Mesodermal cell (in vitro differentiated cells): Measurements from ENCODE around the gene OR52E4.

ENCODE experiments used
- H3K27ac ChIP-seq: 2 replicates; pipeline ENCODE4 v1.7.0; 2013; ENCODE audit warnings: mild to moderate bottlenecking, low read depth, low read length, moderate library complexity; ENCODE audit not compliant: severe bottlenecking
- H3K36me3 ChIP-seq: 2 replicates; pipeline ENCODE4 v1.7.1; 2013; ENCODE audit warnings: mild to moderate bottlenecking, low read length, moderate library complexity; ENCODE audit not compliant: control insufficient read depth, insufficient read depth
- H3K4me1 ChIP-seq: one replicate; pipeline ENCODE4 v1.7.1; 2013; ENCODE audit warnings: mild to moderate bottlenecking, low read length; ENCODE audit not compliant: insufficient read depth, control insufficient read depth, poor library complexity, severe bottlenecking
- H3K4me3 ChIP-seq: 2 replicates; pipeline ENCODE4 v1.7.0; 2013; ENCODE audit warnings: low read length, control low read depth, mild to moderate bottlenecking; ENCODE audit not compliant: insufficient read depth, poor library complexity, severe bottlenecking; ENCODE audit errors: extremely low read depth
- H3K9me3 ChIP-seq: 2 replicates; pipeline ENCODE4 v1.7.1; 2013; ENCODE audit warnings: mild to moderate bottlenecking, low read length, moderate library complexity; ENCODE audit not compliant: control insufficient read depth
- WGBS, 2 experiments: methylation state at CpG; one replicate each; pipeline ENCODE4 v1.1.5; 2013; ENCODE audit warnings: missing lambda C conversion rate in 2 of 2; ENCODE audit not compliant: insufficient coverage in 2 of 2; 5-methylcytosine and 5-hydroxymethylcytosine counted together

OR52E4 gene

GRCh38 chr11:5928811-5929210 lies 48.4 kb downstream of the OR52E4 start:
- Histone ChIP-seq H3K36me3 (no peaks in the 10 kb centered on the region), H3K27ac (no peak overlapping the region), H3K9me3 (peaks cover 8% of the 10 kb centered on the region), H3K4me3 (no peak overlapping the region), H3K4me1 (no peaks in the 10 kb centered on the region)
- 85% methylated on average over 14 to 15 of the region's 15 CpGs for WGBS, 2 experiments

- 83 to 91% methylated on average over 27 to 30 of the region's 31 CpGs for WGBS, 2 experiments
- H3K4me3 ChIP-seq: no peak overlapping the region
- H3K4me1 ChIP-seq: no peaks in the 10 kb centered on the region
- H3K9me3 ChIP-seq: peaks cover 8% of the 10 kb centered on the region
- no peaks in the 10 kb centered on the region for H3K36me3 ChIP-seq
- H3K27ac ChIP-seq: no peak overlapping the region
Observed at GRCh38 chr11:5929571-5930368, 49.3 kb downstream of the OR52E4 start.

GRCh38 chr11:5930614-5931013 lies 50.2 kb downstream of the OR52E4 start:
- no peak overlapping the region for H3K4me3 ChIP-seq
- H3K4me1 ChIP-seq: no peaks in the 10 kb centered on the region
- no peak overlapping the region for H3K27ac ChIP-seq
- peaks cover 8% of the 10 kb centered on the region for H3K9me3 ChIP-seq
- WGBS, 2 experiments: 87 to 95% methylated on average over 9 to 17 of the region's 19 CpGs
- H3K36me3 ChIP-seq: no peaks in the 10 kb centered on the region

- Histone ChIP-seq H3K4me1 (no peaks in the 10 kb centered on the region), H3K36me3 (no peaks in the 10 kb centered on the region), H3K27ac (no peak overlapping the region), H3K4me3 (no peak overlapping the region), H3K9me3 (peaks cover 8% of the 10 kb centered on the region)
- WGBS, 2 experiments: 90 to 95% methylated on average over 2 to 8 of the region's 8 CpGs
Observed at GRCh38 chr11:5931061-5931460, 50.6 kb downstream of the OR52E4 start.

GRCh38 chr11:5932671-5933070 lies 52.2 kb downstream of the OR52E4 start:
- 89 to 96% methylated on average over 7 to 9 of the region's 11 CpGs for WGBS, 2 experiments
- Histone ChIP-seq H3K4me3 (no peak overlapping the region), H3K4me1 (no peaks in the 10 kb centered on the region), H3K36me3 (no peaks in the 10 kb centered on the region), H3K9me3 (peaks cover 8% of the 10 kb centered on the region), H3K27ac (no peak overlapping the region)

- no peaks in the 10 kb centered on the region for H3K36me3 ChIP-seq
- no peaks in the 10 kb centered on the region for H3K4me1 ChIP-seq
- WGBS, 2 experiments: 94 to 97% methylated on average over 6 to 9 of the region's 10 CpGs
- no peak overlapping the region for H3K27ac ChIP-seq
- H3K9me3 ChIP-seq: peaks cover 8% of the 10 kb centered on the region
- H3K4me3 ChIP-seq: no peak overlapping the region
Observed at GRCh38 chr11:5933116-5933515, 52.7 kb downstream of the OR52E4 start.
